Common myeloid progenitor, CD34-positive (primary cell): Measurements from ENCODE around the gene TMEM121. TPM values are rescaled to one million over a fixed set of nuclear protein-coding genes. Genes with fewer than 3 reads are reported as not detected.

Experiments used
- CTCF ChIA-PET: fragments of 350-600 bp; sonication (Branson Sonifier 250); formaldehyde crosslinking; loops from one replicate; lab custom pipeline; 2021; ENCODE audit warnings: antibody characterized with exemption; lab: Charles Lee
- POLR2A ChIA-PET: fragments of 350-600 bp; sonication (Branson Sonifier 250); formaldehyde crosslinking; loops from one replicate; lab custom pipeline; 2021; ENCODE audit warnings: antibody characterized with exemption; lab: Charles Lee
- DNase-seq, 3 donors: peaks; one replicate each; pipeline versions ENCODE4 v3.0.0 to v3.0.0-alpha.2; 2013
- H3K27ac ChIP-seq, 2 experiments: 1 replicate in 1 of 2; 2 replicates in 1 of 2; pipeline ENCODE4 v1.7.0; 2013; ENCODE audit warnings: inconsistent platforms in 2 of 2, low read length in 2 of 2, mild to moderate bottlenecking in 2 of 2, low read depth in 1 of 2, moderate library complexity in 1 of 2; ENCODE audit not compliant: severe bottlenecking in 2 of 2, insufficient read depth in 1 of 2, poor library complexity in 1 of 2
- H3K27me3 ChIP-seq, 5 experiments: replicated peaks in 2 of 5; 1 replicate in 3 of 5; 2 replicates in 2 of 5; pipeline versions ENCODE4 v1.6.1 to v1.7.0; 2013; ENCODE audit warnings: low read length in 4 of 5, mild to moderate bottlenecking in 2 of 5, moderate library complexity in 2 of 5, inconsistent platforms in 1 of 5; ENCODE audit not compliant: insufficient read depth in 5 of 5, control insufficient read depth in 4 of 5
- H3K36me3 ChIP-seq, 4 experiments: 1 replicate in 2 of 4; 2 replicates in 2 of 4; pipeline versions ENCODE4 v1.6.1 to v1.7.0; 2013; ENCODE audit warnings: low read length in 3 of 4, control low read depth in 1 of 4, mild to moderate bottlenecking in 1 of 4; ENCODE audit not compliant: control insufficient read depth in 4 of 4, insufficient read depth in 4 of 4
- H3K4me1 ChIP-seq, 4 experiments: 1 replicate in 3 of 4; 2 replicates in 1 of 4; pipeline versions ENCODE4 v1.6.1 to v1.7.1; 2013; ENCODE audit warnings: low read length in 3 of 4, mild to moderate bottlenecking in 3 of 4, control low read depth in 1 of 4, inconsistent platforms in 1 of 4, moderate library complexity in 1 of 4; ENCODE audit not compliant: control insufficient read depth in 4 of 4, insufficient read depth in 4 of 4; ENCODE audit errors: control extremely low read depth in 1 of 4
- H3K4me3 ChIP-seq, 7 experiments: 1 replicate in 4 of 7; 2 replicates in 3 of 7; pipeline versions ENCODE4 v1.5.1 to v1.7.0; 2013; ENCODE audit warnings: mild to moderate bottlenecking in 7 of 7, low read length in 6 of 7, moderate library complexity in 6 of 7, inconsistent platforms in 2 of 7, low read depth in 2 of 7, control low read depth in 1 of 7; ENCODE audit not compliant: insufficient read depth in 4 of 7, control insufficient read depth in 1 of 7; ENCODE audit errors: extremely low read depth in 1 of 7
- H3K9me3 ChIP-seq, 5 experiments: 1 replicate in 4 of 5; 2 replicates in 1 of 5; pipeline versions ENCODE4 v1.6.1 to v1.7.1; 2013; ENCODE audit warnings: low read length in 4 of 5, mild to moderate bottlenecking in 2 of 5, inconsistent platforms in 1 of 5, low read depth in 1 of 5, moderate library complexity in 1 of 5; ENCODE audit not compliant: control insufficient read depth in 4 of 5, insufficient read depth in 2 of 5; ENCODE audit errors: control extremely low read depth in 1 of 5
- WGBS: methylation state at CpG from one replicate; pipeline ENCODE4 v1.1.5; 2013; ENCODE audit not compliant: insufficient coverage; 5-methylcytosine and 5-hydroxymethylcytosine counted together
- polyA plus RNA-seq: library from polyadenylated mRNA; unstranded; fragments of 120-200 nt; gene quantifications from one replicate; pipeline ENCODE4 v1.2.1, GENCODE V29; 2013

TMEM121 gene
- 2.8 TPM for polyA plus RNA-seq

GRCh38 chr14:105525861-105526775 is at the start of gene TMEM121:
TSS of gene TMEM121 (plus strand) at chr14:105526583. CDS start at chr14:105528835, 2,252 bp downstream.
- CTCF ChIA-PET, result no interaction called here
- peaks cover 0 to 47% (median 19%) of the 10 kb centered on the region in 5 experiments for H3K27me3 ChIP-seq
- WGBS, result under 1% methylated on average over 52 of the region's 88 CpGs
- H3K4me3 ChIP-seq, result peak within 1 kb of the TSS in 6 of 7 experiments; percentile 4 to 80 (median 48)
- H3K36me3 ChIP-seq, result no peaks in the 10 kb centered on the region
- peak in 2 of 3 donors; percentile 42 to 43 for DNase-seq
- peaks cover 0 to 45% (median 29%) of the 10 kb centered on the region in 4 experiments for H3K4me1 ChIP-seq
- POLR2A ChIA-PET, result interaction anchor here (0.6 kb wide), 1 partner anchor 10 kb away, joined by 3 read pairs; no protein-coding TSS in a partner anchor
- H3K27ac ChIP-seq, result no peak within 1 kb of the TSS
- no peaks in the 10 kb centered on the region for H3K9me3 ChIP-seq

GRCh38 chr14:105476831-105477659 is 49.3 kb upstream of the TMEM121 start:
- H3K36me3 ChIP-seq, result peaks cover 0 to 6% (median 0%) of the 10 kb centered on the region in 4 experiments
- no peaks in the 10 kb centered on the region for H3K9me3 ChIP-seq
- no peak overlapping the region for H3K4me3 ChIP-seq
- no peak for DNase-seq
- 49% methylated on average over 16 of the region's 16 CpGs for WGBS
- peaks cover 0 to 65% (median 17%) of the 10 kb centered on the region in 5 experiments for H3K27me3 ChIP-seq
- ChIA-PET POLR2A (no interaction called here), CTCF (interaction anchor here (1.0 to 2.3 kb wide), 3 partner anchors 13 to 108 kb away, joined by 3 to 12 read pairs (median 5); no protein-coding TSS in a partner anchor)
- H3K27ac ChIP-seq, result no peak overlapping the region
- peaks cover 0 to 76% (median 54%) of the 10 kb centered on the region in 4 experiments for H3K4me1 ChIP-seq

GRCh38 chr14:105477660-105478397 is 48.6 kb upstream of the TMEM121 start:
- no peaks in the 10 kb centered on the region for H3K9me3 ChIP-seq
- no peak overlapping the region for H3K4me3 ChIP-seq
- CTCF ChIA-PET, result interaction anchor here (1.6 to 1.9 kb wide), 2 partner anchors 12 to 107 kb away, joined by 5 to 6 read pairs; no protein-coding TSS in a partner anchor
- no peak overlapping the region for H3K27ac ChIP-seq
- DNase-seq, result peak; percentile 51 to 80 (median 79)
- POLR2A ChIA-PET, result interaction anchor here (0.6 kb wide), 1 partner anchor 12 kb away, joined by 3 read pairs; no protein-coding TSS in a partner anchor
- under 1% methylated on average over 21 of the region's 56 CpGs for WGBS
- peaks cover 0 to 60% (median 17%) of the 10 kb centered on the region in 5 experiments for H3K27me3 ChIP-seq
- H3K36me3 ChIP-seq, result peaks cover 0 to 6% (median 0%) of the 10 kb centered on the region in 4 experiments
- peaks cover 0 to 83% (median 61%) of the 10 kb centered on the region in 4 experiments for H3K4me1 ChIP-seq

GRCh38 chr14:105478398-105479251 is 47.8 kb upstream of the TMEM121 start:
- H3K27me3 ChIP-seq, result peaks cover 0 to 57% (median 19%) of the 10 kb centered on the region in 5 experiments
- no peaks in the 10 kb centered on the region for H3K9me3 ChIP-seq
- POLR2A ChIA-PET, result interaction anchor here (0.6 kb wide), 2 partner anchors 11 to 183 kb away, joined by 3 to 5 read pairs; no protein-coding TSS in a partner anchor
- CTCF ChIA-PET, result interaction anchor here (0.5 to 1.9 kb wide), 3 partner anchors 9 to 108 kb away, joined by 3 to 6 read pairs (median 5); no protein-coding TSS in a partner anchor
- 32% methylated on average over 34 of the region's 81 CpGs for WGBS
- no peak overlapping the region for H3K4me3 ChIP-seq
- DNase-seq, result peak in 2 of 3 donors; percentile 49 to 56
- H3K27ac ChIP-seq, result no peak overlapping the region
- peaks cover 0 to 86% (median 60%) of the 10 kb centered on the region in 4 experiments for H3K4me1 ChIP-seq
- peaks cover 0 to 6% (median 0%) of the 10 kb centered on the region in 4 experiments for H3K36me3 ChIP-seq

- POLR2A ChIA-PET, result no interaction called here
- WGBS, result 31% methylated on average over 33 of the region's 34 CpGs
Observed at GRCh38 chr14:105479431-105480158, 46.8 kb upstream of the TMEM121 start.

More at GRCh38 chr14:105479431-105480158, 46.8 kb upstream of the TMEM121 start:
- no peak for DNase-seq
- Histone ChIP-seq H3K9me3 (no peaks in the 10 kb centered on the region), H3K36me3 (peaks cover 0 to 6% (median 0%) of the 10 kb centered on the region in 4 experiments), H3K27ac (no peak overlapping the region), H3K4me1 (peaks cover 0 to 88% (median 58%) of the 10 kb centered on the region in 4 experiments), H3K27me3 (peaks cover 0 to 58% (median 19%) of the 10 kb centered on the region in 5 experiments), H3K4me3 (no peak overlapping the region)
- CTCF ChIA-PET, result interaction anchor here (1.1 to 7.4 kb wide), 4 partner anchors 9 to 114 kb away, joined by 4 to 77 read pairs (median 8); no protein-coding TSS in a partner anchor
